GM23248 (cell line): ENCODE results near the gene LCNL1. TPM values are rescaled to one million over a fixed set of nuclear protein-coding genes. Genes with fewer than 3 reads are reported as not detected.

Experiments used
- DNase-seq: peaks from one replicate; pipeline ENCODE4 v3.0.0-alpha.2; 2015
- H2AFZ ChIP-seq: fragments of 200-600 bp; sonication (generic); 2 replicates; pipeline ENCODE4 v1.6.1; 2016; ENCODE audit warnings: antibody characterized with exemption
- H3F3A ChIP-seq: fragments of 200-600 bp; sonication (generic); 2 replicates; pipeline ENCODE4 v1.6.1; 2016; ENCODE audit warnings: mild to moderate bottlenecking, antibody characterized with exemption, mixed run types; ENCODE audit not compliant: insufficient read depth
- H3K27ac ChIP-seq: fragments of 200-600 bp; sonication (generic); 2 replicates; pipeline ENCODE4 v1.5.1; 2016; ENCODE audit warnings: mild to moderate bottlenecking
- H3K27me3 ChIP-seq: fragments of 200-600 bp; sonication (generic); replicated peaks from 2 replicates; pipeline ENCODE4 v1.6.1; 2016; ENCODE audit warnings: mild to moderate bottlenecking; ENCODE audit not compliant: insufficient read depth
- H3K36me3 ChIP-seq: fragments of 200-600 bp; sonication (generic); 2 replicates; pipeline ENCODE4 v1.6.1; 2016; ENCODE audit warnings: low read depth, mild to moderate bottlenecking
- H3K4me1 ChIP-seq: fragments of 200-600 bp; sonication (generic); 2 replicates; pipeline ENCODE4 v1.6.1; 2016; ENCODE audit warnings: mild to moderate bottlenecking; ENCODE audit not compliant: insufficient read depth
- H3K4me2 ChIP-seq: fragments of 200-600 bp; sonication (generic); one replicate; pipeline ENCODE4 v1.6.1; 2016; ENCODE audit warnings: mild to moderate bottlenecking; ENCODE audit not compliant: unreplicated experiment
- H3K4me3 ChIP-seq: fragments of 200-600 bp; sonication (generic); 2 replicates; pipeline ENCODE4 v1.5.1; 2016; ENCODE audit warnings: mild to moderate bottlenecking
- H3K79me2 ChIP-seq: fragments of 200-600 bp; sonication (generic); 2 replicates; pipeline ENCODE4 v1.6.1; 2016; ENCODE audit warnings: mild to moderate bottlenecking; ENCODE audit not compliant: insufficient read depth
- H3K9ac ChIP-seq: fragments of 200-600 bp; sonication (generic); 2 replicates; pipeline ENCODE4 v1.6.1; 2016; ENCODE audit warnings: mild to moderate bottlenecking
- H3K9me2 ChIP-seq: fragments of 200-600 bp; sonication (generic); 2 replicates; pipeline ENCODE4 v1.6.1; 2016; ENCODE audit warnings: mixed run types, mild to moderate bottlenecking, moderate library complexity; ENCODE audit not compliant: insufficient read depth
- H3K9me3 ChIP-seq: fragments of 200-600 bp; sonication (generic); one replicate; pipeline ENCODE4 v1.6.1; 2017; ENCODE audit warnings: low read depth
- H4K20me1 ChIP-seq: fragments of 200-600 bp; sonication (generic); 2 replicates; pipeline ENCODE4 v1.6.0; 2016; ENCODE audit not compliant: insufficient read depth
- EZH2 ChIP-seq: fragments of 200-600 bp; sonication (generic); IDR thresholded peaks from 2 replicates; pipeline ENCODE4 v1.6.1; 2018; ENCODE audit warnings: antibody characterized with exemption, mild to moderate bottlenecking; ENCODE audit not compliant: insufficient read depth, poor library complexity, severe bottlenecking
- EZH2phosphoT487 ChIP-seq: fragments of 200-600 bp; sonication (generic); IDR thresholded peaks from 2 replicates; pipeline ENCODE4 v1.6.1; 2018; ENCODE audit warnings: antibody characterized with exemption, moderate library complexity, mild to moderate bottlenecking, low read depth; ENCODE audit not compliant: insufficient read depth
- WGBS, 2 experiments: methylation state at CpG; one replicate each; pipeline ENCODE4 v1.1.6; 2015 to 2017; ENCODE audit warnings: low lambda C conversion rate in 2 of 2, low coverage in 1 of 2; ENCODE audit errors: missing lambda C conversion rate in 2 of 2; 5-methylcytosine and 5-hydroxymethylcytosine counted together
- in situ Hi-C: fragments of 300-500 bp; cut with MboI; formaldehyde crosslinking; loops from 2 replicates; pipeline ENCODE4 v1.15.0; 2020
- polyA plus RNA-seq: library from polyadenylated mRNA; unstranded; fragments of >200 nt; fragmentation: Nextera tagmentation; extraction: Ambion mirVana; gene quantifications from 2 replicates; pipeline ENCODE4 v1.2.1, GENCODE V29; 2016
- total RNA-seq: library from RNA; depleted of rRNA; stranded (reverse); fragments of >200 nt; shearing (Covaris generic); gene quantifications from 2 replicates; pipeline ENCODE4 v1.2.3, GENCODE V29; 2014

The LCNL1 gene
- total and polyA plus RNA-seq, 2 experiments from 2014 or later: not detected

DNA sequence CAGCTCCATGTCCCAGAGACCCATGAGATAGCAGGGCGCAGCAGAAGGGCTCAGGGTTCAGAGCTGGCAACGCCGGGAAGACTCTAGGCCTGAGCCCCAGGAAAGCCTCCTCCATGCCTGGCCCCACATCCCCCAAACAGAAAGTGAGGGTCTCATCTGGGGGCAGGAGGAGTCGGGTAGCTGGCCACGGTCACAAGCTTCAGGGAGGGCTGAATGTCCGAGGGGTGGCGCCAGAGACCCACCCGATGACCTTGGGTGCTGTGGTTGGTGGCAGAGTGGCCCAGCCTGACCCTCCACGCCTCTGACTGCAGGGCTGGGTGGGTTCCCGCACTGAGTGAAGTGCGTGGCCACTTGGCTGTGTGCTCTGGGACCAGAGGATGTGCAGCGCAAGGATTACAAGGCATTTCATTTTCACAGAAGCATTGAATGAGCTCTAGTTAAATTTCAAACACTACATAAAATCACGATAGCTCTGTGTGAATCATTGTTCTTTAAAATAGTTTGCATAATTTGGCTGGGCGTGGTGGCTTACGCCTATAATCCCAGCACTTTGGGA, 34.8 kb upstream of the LCNL1 start:
- H3K79me2 ChIP-seq: peaks cover 10% of the 10 kb centered on the region
- peak overlapping the region; percentile 31 for H3K9ac ChIP-seq
- no peaks in the 10 kb centered on the region for H3K27me3 ChIP-seq
- H3K4me3 ChIP-seq: no peak overlapping the region
- no peaks in the 10 kb centered on the region for H3K9me2 ChIP-seq
- no peaks in the 10 kb centered on the region for H3K4me1 ChIP-seq
- no peaks in the 10 kb centered on the region for H4K20me1 ChIP-seq
- DNase-seq: peak; percentile 75
- no peaks in the 10 kb centered on the region for H3K36me3 ChIP-seq
- no peak for TF ChIP-seq EZH2phosphoT487
- TF ChIP-seq EZH2: no peak
- H3K27ac ChIP-seq: peak overlapping the region; percentile 50
- WGBS, 2 experiments: 21% methylated on average over 15 of the region's 15 CpGs
- H2AFZ ChIP-seq: 0 out of 2 replicates have a peak overlapping the region, but pooled peaks have one; percentile 23
- in situ Hi-C loops: no loop called here
- no peaks in the 10 kb centered on the region for H3K9me3 ChIP-seq
- no peaks in the 10 kb centered on the region for H3F3A ChIP-seq
- H3K4me2 ChIP-seq: no peak overlapping the region

DNA sequence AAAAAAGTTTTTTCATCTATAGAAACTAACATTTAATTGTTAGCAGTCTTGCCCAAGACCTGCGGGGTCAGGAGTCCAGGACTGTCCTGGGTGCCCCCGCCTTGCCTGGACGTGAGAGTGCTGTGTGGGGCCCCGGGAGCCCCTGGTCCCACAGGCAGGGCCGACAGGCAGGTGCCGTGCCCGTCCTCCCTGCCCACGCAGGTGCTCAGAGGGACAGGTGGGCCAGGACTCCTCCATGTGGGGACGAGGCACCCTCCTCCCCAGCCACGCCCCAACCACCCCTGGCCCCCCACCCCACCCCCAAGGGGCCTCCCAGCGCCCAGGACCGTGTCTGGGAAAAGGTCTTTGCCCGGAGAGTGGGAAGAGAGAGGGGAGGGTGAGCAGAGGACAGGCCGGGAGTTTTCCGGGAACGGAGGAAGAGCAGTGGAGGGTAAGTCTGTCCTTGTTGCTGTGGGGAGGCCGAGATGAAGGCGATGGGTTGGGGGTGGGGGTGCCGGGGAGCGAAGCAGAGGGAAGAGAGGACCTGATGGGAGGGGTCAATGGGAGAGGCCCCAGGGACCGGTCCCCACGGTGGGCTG, 33.5 kb upstream of the LCNL1 start:
- H3K27me3 ChIP-seq: no peaks in the 10 kb centered on the region; the same call in 1 of the 2 replicates
- no peaks in the 10 kb centered on the region for H3K36me3 ChIP-seq
- H3F3A ChIP-seq: no peaks in the 10 kb centered on the region
- in situ Hi-C loops: no loop called here
- no peak overlapping the region for H3K27ac ChIP-seq
- no peak for DNase-seq
- WGBS, 2 experiments: 20 to 32% methylated on average over 13 to 22 of the region's 22 CpGs
- H3K9me3 ChIP-seq: no peaks in the 10 kb centered on the region
- no peaks in the 10 kb centered on the region for H3K9me2 ChIP-seq
- H3K79me2 ChIP-seq: no peaks in the 10 kb centered on the region
- H3K4me1 ChIP-seq: no peaks in the 10 kb centered on the region
- peak overlapping the region; percentile 48 for H3K4me2 ChIP-seq
- H4K20me1 ChIP-seq: no peaks in the 10 kb centered on the region
- no peak overlapping the region; the same call in 1 of the 2 replicates for H3K9ac ChIP-seq
- H3K4me3 ChIP-seq: peak overlapping the region; percentile 55
- peak overlapping the region; percentile 56 for H2AFZ ChIP-seq
- no peak for TF ChIP-seq EZH2
- TF ChIP-seq EZH2phosphoT487: no peak

DNA sequence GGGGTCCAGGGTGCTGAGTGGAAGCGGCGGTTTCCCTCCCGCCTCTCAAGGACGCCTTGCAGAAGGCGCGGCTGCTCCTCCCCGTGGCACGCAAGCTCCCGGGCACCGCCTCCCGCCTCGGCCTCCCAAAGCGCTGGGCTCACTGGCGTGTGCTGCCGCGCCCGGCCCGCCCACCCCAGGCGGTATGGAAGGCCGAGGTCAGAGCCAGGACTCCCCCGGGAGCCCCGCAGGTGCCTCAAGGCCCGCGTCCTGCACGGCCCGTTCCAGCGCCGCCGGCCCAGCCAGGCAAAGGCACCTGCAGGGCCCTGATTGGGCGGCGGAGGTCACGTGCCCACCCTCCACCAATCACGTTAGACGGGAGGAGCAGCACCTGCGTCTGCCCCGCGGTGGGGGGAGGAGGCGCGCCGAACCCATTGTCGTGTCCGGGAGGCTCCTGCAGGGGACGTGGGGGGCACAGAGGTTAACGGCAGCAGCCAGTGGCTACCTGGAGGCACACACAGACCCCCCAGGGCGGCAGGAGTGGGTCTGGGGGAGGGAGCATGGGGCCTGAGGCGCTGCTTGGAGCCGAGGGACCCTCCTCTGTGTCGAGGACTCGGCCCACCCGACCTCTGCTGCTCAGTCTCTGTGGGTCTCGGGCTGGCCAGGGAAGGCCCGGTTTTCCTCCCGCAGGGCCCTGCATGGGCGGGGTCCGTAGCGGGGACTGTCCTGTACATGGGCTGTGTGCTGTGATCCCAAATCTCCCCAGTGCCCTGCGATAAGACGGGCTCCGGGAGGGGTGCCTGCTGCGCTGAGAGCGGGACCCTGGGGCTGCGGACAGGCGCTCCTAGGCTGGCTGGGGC, 32.8 kb upstream of the LCNL1 start:
- no peaks in the 10 kb centered on the region for H3K36me3 ChIP-seq
- peak overlapping the region; percentile 55 for H3K4me3 ChIP-seq
- no peaks in the 10 kb centered on the region for H3K9me3 ChIP-seq
- H3K79me2 ChIP-seq: no peaks in the 10 kb centered on the region
- peak overlapping the region; percentile 56 for H2AFZ ChIP-seq
- H4K20me1 ChIP-seq: no peaks in the 10 kb centered on the region
- peak overlapping the region; percentile 48 for H3K4me2 ChIP-seq
- DNase-seq: peak; percentile 83
- no peaks in the 10 kb centered on the region for H3F3A ChIP-seq
- TF ChIP-seq EZH2phosphoT487: no peak
- 7% methylated on average over 34 to 51 of the region's 63 CpGs for WGBS, 2 experiments
- H3K27me3 ChIP-seq: no peaks in the 10 kb centered on the region; the same call in 1 of the 2 replicates
- H3K4me1 ChIP-seq: no peaks in the 10 kb centered on the region
- H3K9me2 ChIP-seq: no peaks in the 10 kb centered on the region
- in situ Hi-C loops: no loop called here
- no peak overlapping the region; the same call in 1 of the 2 replicates for H3K9ac ChIP-seq
- H3K27ac ChIP-seq: no peak overlapping the region

DNA sequence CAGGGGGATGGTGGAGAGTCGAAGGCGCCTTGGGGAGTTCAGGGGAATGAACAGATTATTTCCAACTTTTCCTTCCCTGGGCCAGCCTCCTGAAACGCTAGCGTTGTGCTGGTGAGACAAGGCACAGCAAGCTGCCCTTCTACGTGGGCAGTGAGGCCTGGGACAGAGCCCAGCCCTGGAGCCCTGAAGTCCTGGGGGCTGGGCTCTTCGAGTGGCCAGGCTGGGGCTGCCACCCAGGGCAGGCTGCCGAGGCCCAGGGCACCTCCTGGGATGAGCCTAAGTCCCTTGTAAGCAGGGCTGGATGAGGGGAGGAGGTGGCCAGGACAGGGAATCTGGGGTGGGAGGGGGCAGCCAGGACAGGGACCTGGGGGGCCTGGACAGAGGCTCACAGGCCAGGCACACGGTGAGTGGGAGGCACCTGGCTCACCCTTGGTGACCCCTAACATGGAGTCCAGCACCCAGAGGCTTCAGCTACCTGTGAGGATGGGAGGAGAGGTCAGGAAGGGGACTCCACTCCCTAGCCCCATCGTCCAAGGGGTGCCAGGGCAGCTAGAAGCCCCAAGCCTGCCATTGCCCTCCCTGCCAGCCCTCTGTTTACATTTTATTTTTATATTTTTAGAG, 32.0 kb upstream of the LCNL1 start:
- no peak for DNase-seq
- in situ Hi-C loops: no loop called here
- no peaks in the 10 kb centered on the region for H3K4me1 ChIP-seq
- peak overlapping the region; percentile 48 for H3K4me2 ChIP-seq
- no peak overlapping the region for H2AFZ ChIP-seq
- 44 to 54% methylated on average over 9 of the region's 9 CpGs for WGBS, 2 experiments
- no peak overlapping the region for H3K4me3 ChIP-seq
- H3K9me2 ChIP-seq: no peaks in the 10 kb centered on the region
- no peaks in the 10 kb centered on the region for H3K79me2 ChIP-seq
- H3K9ac ChIP-seq: no peak overlapping the region
- H3K9me3 ChIP-seq: no peaks in the 10 kb centered on the region
- H3K27me3 ChIP-seq: no peaks in the 10 kb centered on the region; the same call in 1 of the 2 replicates
- H4K20me1 ChIP-seq: no peaks in the 10 kb centered on the region
- no peak for TF ChIP-seq EZH2phosphoT487
- TF ChIP-seq EZH2: no peak
- H3F3A ChIP-seq: no peaks in the 10 kb centered on the region
- H3K27ac ChIP-seq: no peak overlapping the region
- H3K36me3 ChIP-seq: no peaks in the 10 kb centered on the region
